ENCODE data around the gene URB2.
"Not testable (repeated sequence)": the region's sequence is repeated elsewhere in the genome, so short reads cannot be mapped to it uniquely, and the experiment has no call there.

The URB2 gene

DNA sequence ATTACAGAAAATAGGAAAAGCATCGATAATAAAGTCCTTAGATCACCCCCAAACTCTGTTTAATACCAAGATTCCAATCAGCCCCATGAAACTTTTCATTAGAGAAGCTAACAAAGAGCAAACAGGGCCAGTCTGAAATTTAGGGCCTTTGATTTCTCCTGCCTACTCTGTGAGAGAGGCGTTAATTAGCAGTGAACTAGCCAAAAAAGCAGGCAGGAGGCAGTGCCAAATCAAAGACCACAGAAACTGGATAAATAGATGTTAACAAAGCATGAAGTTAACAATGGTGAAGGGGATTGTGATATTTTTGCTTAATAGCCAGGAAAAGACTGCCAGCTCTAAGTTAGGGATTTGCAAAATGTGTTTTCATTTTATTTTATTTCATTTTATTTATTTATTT is 11.3 kb upstream of the URB2 start:
- no peak for DNase-seq (ENCODE audit: low read depth in 2 of 2)

DNA sequence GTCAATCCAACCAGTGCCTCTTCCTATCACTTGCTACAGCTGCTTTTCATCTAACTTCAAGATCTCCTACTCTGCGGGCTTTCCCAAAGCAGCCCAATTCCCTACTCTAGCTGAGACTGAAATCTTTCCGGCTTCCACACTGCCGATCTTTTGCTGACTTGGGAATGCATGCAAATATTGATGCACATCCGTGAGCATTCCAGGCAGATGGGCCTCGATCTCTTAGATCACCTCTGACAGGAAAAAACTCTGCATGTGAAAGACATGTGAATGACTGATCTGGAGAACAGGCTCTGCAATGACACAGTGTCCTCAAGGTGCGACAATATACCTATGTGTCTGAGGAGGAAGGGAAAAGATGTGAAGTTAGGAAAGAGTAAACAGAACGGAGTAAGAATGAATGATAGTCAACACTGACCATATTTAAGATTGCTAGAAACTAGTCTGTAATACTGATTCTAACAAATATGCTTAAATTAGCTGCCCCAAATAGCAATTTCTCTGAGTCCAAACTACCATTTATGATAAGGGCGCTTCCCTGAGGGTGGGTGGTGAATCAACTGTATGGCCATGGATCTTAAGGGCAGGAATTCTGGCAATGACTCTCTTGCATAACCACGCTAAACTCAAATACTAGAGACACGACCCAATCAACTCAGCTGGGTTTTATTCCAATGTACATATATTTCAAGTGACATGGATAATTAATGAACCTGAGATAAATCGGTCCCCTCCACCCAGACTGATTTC is 8.5 kb upstream of the URB2 start:
- DNase-seq (ENCODE audit: low read depth in 2 of 2) = no peak

DNA sequence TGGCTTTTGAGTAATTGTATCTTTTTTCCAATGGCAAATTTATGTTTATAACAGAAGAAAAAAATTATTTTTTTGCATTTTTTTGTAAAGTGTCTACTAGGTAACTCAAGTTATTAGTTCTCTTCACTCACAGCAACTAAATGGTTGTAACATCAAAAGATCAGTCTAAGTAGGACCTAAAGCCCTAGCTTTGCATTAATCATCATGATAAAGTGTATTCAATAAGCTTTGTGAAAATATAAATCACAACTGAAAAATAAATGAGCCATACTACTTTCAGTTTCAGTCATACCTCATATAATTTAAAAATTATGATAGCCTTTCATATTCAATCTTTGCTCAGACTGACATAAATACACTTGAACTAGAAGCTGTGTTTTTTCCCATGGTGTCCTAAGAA is 7.0 kb upstream of the URB2 start:
- DNase-seq (ENCODE audit: low read depth in 2 of 2) = no peak

DNA sequence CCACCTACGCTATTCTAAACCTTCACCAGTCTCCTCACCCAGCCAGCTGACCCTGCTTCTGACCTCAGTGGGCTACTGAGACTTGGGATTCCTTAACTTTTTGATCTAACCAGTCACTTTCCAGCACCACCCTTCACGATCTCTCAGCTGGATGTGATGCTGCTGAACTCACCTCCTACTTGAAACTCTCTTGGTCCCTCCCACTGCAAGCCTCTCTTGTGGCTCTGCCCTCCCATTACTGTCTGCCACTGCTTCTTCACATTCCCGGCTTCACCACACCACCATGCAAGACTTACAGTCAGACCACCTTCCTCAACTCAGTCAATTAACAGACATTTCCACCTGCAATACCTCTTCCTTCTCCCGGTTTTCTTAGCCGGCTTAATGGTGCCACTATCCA is 6.4 kb upstream of the URB2 start:
- no peak for DNase-seq (ENCODE audit: low read depth in 2 of 2)

DNA sequence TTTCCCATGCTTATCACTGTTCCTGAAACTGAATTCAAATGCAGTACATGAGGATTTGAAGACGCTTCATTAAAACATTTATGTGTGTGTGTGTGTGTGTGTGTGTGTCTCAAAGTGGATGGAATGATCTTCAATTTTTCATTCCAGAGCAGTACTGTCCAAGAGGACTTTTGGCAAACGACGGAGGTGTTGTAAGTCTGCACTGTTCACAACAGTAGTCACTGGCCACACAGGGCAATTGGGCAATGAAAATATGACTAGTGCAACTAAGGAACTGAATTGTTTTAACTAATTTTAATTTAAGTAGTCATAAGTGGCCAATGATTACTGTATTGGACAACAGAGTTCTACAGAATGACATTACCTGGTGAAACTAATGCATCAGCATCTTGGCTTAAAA is 5.2 kb upstream of the URB2 start:
- no peak for DNase-seq (ENCODE audit: low read depth in 2 of 2)

DNA sequence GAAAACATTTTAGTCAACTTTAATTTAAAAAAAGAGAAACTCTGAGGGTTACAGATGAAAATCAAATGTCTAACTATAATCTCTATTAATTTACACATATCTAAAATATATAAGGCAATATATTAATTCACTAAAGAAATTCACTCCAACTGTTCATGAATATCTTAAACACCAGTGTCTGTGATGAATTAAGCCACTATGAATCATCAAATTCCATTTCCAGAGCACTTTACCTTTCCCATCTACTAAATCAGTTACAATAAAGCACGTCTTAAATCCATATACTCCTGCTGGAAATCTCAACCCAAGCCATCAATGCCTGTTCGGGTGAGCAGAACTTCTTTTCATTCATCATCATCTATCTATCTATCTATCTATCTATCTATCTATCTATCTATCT is 4.4 kb upstream of the URB2 start:
- DNase-seq (ENCODE audit: low read depth in 2 of 2) = no peak

DNA sequence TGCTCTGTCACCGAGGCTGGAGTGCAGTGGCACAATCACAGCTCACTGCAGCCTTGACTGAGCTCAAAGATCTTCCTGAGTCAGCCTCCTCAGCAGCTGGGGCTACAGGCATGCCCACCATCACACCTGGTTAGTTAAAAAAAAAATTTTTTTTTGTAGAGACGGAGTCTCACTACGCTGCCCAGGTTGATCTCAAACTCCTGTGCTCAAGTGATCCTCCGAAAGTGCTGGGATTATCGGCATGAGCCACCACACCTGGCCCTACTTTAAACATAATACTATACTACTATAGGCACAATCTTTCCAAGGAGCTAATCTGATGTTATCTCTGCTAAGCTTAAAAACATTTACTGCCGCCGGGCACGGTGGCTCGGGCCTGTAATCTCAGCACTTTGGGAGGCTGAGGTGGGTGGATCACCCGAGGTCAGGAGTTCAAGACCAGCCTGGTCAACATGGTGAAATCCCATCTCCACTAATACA is 3.4 kb upstream of the URB2 start:
- DNase-seq (ENCODE audit: low read depth in 2 of 2) = not testable (repeated sequence)

DNA sequence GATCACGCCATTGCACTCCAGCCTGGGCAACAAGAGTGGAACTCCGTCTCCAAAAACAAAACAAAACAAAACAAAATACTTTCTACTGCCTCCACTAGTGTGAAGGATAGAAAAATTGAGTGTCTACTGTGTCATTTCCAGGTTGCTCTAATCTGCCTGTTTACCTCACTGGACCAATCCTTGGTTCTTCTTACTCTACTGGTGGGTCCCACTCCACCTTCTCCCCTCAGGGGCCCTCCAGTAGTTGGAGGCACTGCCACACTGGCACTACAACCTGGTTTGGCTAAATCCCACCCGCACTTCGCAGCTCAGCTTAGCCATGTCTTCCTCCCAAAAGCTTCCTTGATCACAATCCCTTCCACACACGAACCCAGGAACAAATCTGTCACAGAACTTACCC is 2.8 kb upstream of the URB2 start:
- DNase-seq (ENCODE audit: low read depth in 2 of 2) = no peak

DNA sequence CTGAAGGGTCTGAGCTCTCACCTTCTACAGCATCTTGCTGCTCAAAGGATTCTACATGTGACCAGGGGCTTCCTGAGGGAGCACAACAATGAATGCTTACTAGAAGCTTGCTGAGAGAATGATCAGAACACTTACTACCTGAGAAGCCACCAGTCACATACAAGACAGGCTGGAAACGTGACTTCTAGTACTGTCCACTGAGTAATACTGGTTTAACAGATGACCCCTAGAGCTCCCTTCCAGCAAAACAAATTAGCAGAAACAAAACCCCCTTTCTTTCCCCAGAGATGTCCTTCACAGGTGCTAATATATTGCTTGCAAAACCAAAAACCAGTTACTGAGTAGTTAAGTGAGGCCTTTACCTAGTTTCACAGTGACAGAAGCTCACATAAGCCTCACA is 2.2 kb upstream of the URB2 start:
- DNase-seq (ENCODE audit: low read depth in 2 of 2) = no peak

DNA sequence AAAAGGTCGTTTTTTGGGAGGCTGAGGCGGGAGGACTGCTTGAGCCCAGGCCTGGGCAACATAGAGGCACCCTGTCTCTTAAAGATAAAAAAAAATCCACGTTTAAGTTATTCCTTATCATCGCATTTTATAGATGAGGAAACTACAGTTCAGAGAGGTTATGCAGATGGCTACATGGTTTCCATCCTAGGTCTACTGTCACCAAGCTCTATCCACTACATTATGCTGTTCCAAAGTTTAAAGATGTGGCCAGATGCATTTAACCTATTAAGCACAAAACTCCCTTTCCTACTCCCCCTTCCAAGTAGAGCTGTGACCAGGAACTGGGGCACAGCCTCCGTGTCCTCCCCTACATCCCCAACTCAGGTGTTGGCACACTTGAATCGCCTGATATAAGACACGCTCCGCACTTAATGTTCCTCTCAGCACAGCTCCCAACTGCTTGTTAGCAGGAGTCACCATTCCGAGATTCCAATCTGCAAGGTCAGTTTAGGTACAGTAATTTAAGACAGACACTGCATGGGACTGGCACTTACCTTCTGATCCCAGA is 1.5 kb upstream of the URB2 start:
- no peak for DNase-seq (ENCODE audit: low read depth in 2 of 2)

DNA sequence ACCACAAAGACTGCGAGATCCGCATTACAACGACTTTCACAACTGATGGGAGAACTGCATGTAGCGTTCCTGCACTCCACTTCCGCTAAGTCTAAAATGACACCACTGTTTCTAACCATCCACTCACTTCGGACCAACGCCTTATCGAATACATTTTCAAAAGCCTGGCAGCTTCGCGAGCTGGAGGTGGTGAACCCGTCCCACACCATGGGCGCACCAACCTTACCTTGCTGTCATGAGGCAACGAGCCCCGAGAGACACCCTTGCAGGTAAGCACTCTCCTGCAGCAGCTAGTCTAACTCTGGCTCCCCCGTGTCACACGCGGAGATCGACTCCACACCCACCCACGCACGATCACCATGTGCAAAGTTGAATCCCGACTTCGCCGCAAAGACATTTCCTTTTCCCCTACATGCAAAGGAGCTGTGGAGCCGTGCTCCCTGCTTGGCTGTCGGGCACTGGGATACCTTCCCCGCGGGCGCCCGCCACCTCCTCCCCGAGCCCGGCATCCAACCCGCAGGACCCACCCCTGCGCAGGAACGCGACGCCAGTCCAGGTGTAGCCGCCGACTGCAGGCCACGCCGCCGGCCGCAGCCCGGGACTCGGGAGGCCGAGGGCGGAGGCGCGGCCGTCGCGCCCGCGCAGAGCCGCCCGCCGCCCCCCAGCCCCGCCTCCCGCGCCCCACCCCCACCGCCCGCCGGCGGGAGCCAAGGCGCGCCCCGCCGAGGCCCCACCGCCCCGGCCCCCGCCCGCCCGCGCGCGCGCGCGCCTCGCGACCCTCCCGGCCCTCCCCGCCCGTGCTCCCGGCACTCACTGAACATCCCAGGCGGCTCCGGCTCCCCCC is 754 bp upstream of the URB2 start:
- peak; percentile 26 to 45 for DNase-seq (ENCODE audit: low read depth in 2 of 2)

DNA sequence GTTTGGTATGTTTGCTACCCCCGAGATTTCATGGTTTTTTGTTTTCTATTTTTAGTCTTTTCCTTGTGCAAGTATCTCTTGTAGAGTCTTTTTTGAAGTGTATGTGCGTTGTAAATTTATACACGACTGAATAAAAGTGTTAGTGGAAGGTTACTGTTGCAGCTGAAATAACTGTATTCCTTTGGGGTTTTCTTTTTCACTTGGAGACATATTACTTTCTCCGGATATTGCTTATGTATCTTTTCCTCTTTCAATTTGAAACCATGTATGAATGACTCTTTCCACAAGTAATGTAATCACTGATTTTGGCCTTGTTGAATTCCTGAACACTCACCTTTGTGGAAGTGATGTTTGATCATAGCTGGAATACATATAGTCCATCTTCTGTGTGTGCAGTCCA is 956 bp downstream of the URB2 start:
- no peak for DNase-seq (ENCODE audit: low read depth in 2 of 2)

DNA sequence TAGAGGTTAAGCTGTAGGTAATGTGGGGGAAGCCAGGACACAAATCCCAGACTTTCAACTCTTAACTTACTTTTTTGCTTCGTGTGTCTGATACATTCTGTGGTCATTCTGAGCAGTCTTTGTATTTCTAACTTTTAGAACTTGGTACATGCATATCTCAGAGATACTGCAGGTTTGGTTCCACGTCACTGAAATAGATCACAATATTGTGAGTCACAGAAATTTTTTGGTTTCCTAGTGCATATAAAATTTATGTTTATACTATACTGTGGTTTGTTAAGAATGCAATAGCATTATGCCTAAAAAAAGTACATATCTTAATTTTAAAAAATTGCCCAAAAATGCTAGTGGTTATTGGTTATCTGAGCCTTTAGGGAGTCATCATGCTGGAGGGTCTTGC is 3.2 kb downstream of the URB2 start:
- no peak for DNase-seq (ENCODE audit: low read depth in 2 of 2)

DNA sequence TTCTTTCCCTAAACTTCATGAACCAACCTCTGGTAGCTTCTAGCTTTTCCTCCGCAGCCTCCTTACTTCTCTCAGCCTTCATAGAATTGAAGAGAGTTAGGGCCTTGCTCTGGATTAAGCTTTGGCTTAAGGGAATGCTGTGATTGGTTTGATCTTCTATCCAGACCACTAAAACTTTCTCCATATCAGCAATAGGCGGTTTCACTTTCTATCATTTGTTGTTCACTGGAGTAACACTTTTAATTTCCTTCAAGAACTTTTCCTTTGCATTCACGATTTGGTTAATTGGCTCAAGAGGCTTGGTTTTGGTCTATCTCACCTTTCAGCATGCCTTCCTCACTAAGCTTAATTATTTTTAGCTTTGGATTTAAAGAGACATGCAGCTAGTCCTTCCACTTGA is 5.1 kb downstream of the URB2 start:
- DNase-seq (ENCODE audit: low read depth in 2 of 2) = no peak

DNA sequence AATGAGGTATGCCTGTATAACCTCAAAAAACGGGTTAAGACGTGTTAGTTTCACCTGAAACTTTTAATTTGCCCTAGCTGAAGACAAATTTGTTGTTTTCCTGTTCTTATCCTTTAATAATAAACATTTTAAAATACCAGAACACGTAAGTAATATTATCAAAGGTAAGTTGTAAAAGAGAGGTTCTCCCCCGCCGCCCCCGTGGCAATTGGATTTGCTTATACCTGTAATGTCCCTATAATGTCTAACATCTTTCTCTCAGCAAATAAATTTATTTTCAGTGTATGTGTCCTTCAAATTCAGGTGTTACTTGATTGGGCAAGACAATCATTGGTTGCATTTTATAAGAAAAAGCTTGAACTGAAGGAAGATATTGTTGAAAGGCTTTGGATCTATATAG is 5.9 kb downstream of the URB2 start:
- no peak for DNase-seq (ENCODE audit: low read depth in 2 of 2)

DNA sequence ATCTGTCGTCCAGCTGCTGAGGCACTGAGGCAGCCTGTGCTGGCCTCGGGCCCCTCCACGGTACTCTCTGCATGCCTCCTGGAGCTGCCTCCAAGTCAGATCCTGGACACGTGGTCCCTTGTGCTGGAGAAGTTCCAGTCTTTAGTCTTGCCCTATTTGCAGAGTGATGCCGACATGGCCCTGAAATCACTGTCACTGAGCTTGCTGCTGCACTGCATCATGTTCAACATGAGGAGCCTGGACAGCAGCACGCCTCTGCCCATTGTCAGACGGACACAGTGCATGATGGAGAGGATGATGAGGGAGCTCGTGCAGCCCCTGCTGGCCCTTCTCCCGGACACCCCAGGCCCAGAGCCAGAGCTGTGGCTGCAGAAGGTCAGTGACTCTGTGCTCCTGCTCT is 10.0 kb downstream of the URB2 start:
- no peak for DNase-seq (ENCODE audit: low read depth in 2 of 2)

DNA sequence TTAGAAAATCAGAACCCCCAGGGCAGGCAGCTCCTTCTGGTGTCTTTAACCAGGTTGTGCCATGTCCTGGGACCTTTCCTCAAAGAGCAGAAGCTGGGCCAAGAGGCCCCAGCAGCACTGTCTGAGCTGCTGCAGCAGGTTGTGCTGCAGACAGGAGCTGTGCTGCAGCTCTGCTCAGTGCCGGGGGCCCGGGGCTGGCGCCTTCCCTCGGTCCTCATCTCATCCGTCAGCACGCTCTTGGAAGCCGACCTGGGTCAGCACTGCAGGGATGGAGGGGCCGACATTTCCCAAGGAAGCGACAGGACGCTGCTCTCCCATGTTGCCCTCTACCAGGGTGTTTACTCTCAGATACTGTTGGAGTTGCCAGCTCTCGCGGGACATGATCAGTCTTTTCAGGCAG is 11.7 kb downstream of the URB2 start:
- DNase-seq (ENCODE audit: low read depth in 2 of 2) = no peak

DNA sequence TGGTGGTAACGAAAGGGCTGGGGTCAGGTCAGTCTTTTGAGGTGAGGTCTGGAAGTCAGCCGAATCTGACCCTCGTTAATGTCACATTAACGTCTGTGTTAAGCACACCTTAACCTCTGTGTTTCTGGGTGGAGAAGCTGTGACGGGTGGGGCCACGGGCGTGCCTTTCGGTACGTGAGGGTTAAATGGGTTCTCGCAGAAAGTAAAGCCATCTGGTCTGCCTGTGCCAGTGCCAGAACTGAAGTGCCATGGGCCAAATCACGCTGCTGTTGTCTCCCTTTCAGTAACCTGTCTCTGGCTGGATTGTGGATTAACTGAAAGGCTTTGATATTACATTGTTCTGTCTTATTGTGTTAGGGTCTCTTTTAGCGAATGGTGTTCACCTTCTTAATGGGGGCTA is 14.4 kb downstream of the URB2 start:
- DNase-seq (ENCODE audit: low read depth in 2 of 2) = no peak

DNA sequence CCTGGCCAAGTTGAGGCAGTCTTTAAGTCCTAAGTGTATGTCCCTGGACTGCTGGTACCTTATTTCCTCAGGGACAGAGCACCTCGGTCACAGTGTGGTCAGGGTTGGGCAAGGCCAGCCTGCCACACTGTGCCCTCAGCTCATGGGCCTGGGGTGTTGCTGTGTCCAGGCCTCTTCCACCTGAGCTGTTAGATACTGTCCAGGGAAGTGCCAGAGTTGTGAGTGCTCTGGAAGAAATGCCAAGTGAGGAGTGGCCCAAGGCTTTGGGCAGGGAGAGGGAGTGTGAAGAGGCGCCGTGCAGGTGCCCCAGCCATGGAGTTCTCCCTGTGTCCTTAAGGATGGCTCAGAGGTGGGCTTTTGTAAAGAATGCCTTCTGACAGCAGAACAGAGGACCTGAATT is 15.3 kb downstream of the URB2 start:
- no peak for DNase-seq (ENCODE audit: low read depth in 2 of 2)

DNA sequence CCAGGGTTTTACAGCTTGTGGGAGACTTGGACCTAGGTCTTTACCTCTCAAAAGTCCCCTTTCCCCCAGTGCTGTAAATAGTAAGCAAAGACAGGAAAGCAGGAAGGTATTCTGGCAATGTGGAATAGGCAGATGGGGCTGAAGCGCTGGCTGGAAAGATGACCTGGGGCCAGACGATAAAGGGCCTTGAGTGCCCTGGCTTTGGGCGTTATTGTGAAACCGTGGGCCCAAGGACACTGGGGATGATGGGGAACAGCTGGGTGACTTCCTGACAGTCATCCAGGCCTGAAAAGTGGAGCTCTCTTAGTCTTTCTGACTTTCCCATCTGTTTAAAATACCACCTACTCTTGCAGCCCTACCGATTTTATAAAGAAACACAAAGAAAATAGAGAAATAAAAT is 16.3 kb downstream of the URB2 start:
- no peak for DNase-seq (ENCODE audit: low read depth in 2 of 2)

DNA sequence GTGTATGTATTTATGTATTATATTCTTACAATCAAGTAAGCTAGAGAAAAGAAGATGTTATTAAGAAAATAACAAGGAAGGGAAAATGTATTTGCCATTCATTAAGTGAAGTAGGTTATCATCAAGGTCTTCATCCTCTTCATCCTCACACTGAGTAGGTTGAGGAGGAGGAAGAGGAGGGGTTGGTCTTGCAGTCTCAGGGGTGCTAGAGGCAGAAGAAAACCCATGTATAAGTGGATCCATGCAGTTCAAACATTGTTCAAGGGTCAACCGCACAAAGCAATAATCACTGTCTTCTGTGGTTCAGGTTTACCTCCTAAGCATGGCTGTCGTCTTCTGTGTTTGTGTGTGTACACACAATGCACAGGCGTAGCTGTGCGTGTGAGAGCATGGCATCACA is 16.9 kb downstream of the URB2 start:
- no peak for DNase-seq (ENCODE audit: low read depth in 2 of 2)

DNA sequence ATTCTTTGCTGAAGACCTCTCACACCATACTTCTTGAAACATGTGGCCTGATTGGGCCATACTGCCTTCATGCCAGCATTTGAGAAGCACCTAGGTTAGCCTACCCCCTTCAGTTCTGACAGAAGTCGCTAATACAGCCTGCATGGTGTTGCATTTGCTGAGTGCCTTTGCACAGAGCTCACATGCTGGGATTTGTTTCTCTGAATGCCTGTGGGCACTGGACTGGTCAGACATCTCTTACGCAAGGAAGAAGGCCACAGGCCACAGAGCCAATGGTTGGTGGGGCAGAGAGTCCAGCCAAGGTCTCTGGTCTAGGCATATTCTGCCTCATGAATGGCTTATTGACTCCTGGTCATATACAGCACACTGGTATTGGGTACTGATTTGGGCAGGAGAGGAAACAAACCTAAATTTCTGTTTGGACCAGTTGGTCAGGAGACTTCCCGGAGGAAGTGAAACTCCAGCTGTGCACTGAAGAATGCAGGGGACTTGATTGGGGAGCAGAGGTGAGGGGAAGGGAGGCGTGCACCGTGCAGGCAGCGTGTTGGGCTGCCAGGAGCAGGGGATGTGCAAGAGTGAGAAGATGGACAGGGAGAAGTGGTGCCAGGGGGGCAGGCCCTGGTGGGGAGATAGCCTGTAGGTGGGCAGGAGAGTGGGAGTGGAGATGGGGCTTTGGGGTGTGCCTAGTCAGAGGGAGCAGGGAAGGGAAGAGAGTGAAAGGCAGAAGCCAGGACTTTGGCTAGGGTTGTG is 18.1 kb downstream of the URB2 start:
- no peak for DNase-seq (ENCODE audit: low read depth in 2 of 2)

Data from stimulated activated CD4-positive, alpha-beta T cell treated with anti-CD3 and anti-CD28 coated beads, Interleukin-12 subunit alpha, Interleukin-12 subunit beta, amount 100 ng/mL, for 24 hours (primary cell).